A549 (cell line): ENCODE results near the gene SVIL. TPM values are rescaled to one million over a fixed set of nuclear protein-coding genes. Genes with fewer than 3 reads are reported as not detected.

Source experiments
- ATAC-seq, 2 experiments: fragments of 200-7000 bp in 1 of 2; fragments of >200 bp in 1 of 2; cut with Nextera tagmentation in 1 of 2; cut with Tn5 transposase in 1 of 2; 3 replicates each; pipeline versions ENCODE4 v1.8.0 to v1.9.1; 2018 to 2020; ENCODE audit warnings: mild to moderate bottlenecking in 1 of 2, moderate library complexity in 1 of 2
- CTCF ChIA-PET: fragments of 300-600 bp; sonication (Branson Sonifier 250); formaldehyde crosslinking; extraction: SDS; loops from one replicate; lab custom pipeline; 2021; ENCODE audit warnings: antibody characterized with exemption, inconsistent platforms; lab: Yijun Ruan, JAX
- POLR2A ChIA-PET: fragments of 350-600 bp; formaldehyde crosslinking; extraction: SDS; loops from one replicate; lab custom pipeline; 2021; ENCODE audit warnings: antibody characterized with exemption, inconsistent platforms; lab: Yijun Ruan, JAX
- DNase-seq, 2 experiments: peaks; one replicate each; pipeline versions ENCODE4 v3.0.0 to v3.0.0-alpha.2; 2011 to 2016; ENCODE audit warnings: low read depth in 1 of 2, low spot score in 1 of 2
- FAIRE-seq: peaks from 2 replicates; lab custom pipeline; 2011; peaks lifted over from hg19 to GRCh38; lab: Jason Lieb, UNC
- H3K27ac ChIP-seq, 2 experiments: fragments of >200 bp; sonication (Bioruptor Twin); formaldehyde crosslinking; 3 replicates each; pipeline ENCODE4 v1.5.1; 2016 to 2017
- H3K4me1 ChIP-seq: fragments of >200 bp; sonication (Bioruptor Twin); formaldehyde crosslinking; 3 replicates; pipeline ENCODE4 v1.6.1; 2016
- H3K4me2 ChIP-seq: fragments of >200 bp; sonication (Bioruptor Twin); formaldehyde crosslinking; 3 replicates; pipeline ENCODE4 v1.6.1; 2016
- H3K4me3 ChIP-seq: fragments of >200 bp; sonication (Bioruptor Twin); formaldehyde crosslinking; 3 replicates; pipeline ENCODE4 v1.5.1; 2016
- H3K9me3 ChIP-seq: fragments of >200 bp; sonication (Bioruptor Twin); formaldehyde crosslinking; 3 replicates; pipeline ENCODE4 v1.6.1; 2016
- ATOH8 ChIP-seq: fragments of 250-450 bp; sonication (Bioruptor Pico); IDR thresholded peaks from 2 replicates; pipeline ENCODE4 v1.5.0; 2020; ENCODE audit warnings: low read depth, mild to moderate bottlenecking, moderate library complexity
- CHD2 ChIP-seq: fragments of 150-350 bp; IDR thresholded peaks from 2 replicates; pipeline ENCODE4 v1.6.1; 2014; ENCODE audit warnings: low read length; ENCODE audit not compliant: partially characterized antibody
- CHD4 ChIP-seq: fragments of 200-600 bp; sonication (generic); IDR thresholded peaks from 2 replicates; pipeline ENCODE4 v1.6.1; 2016; ENCODE audit warnings: antibody characterized with exemption, mild to moderate bottlenecking, borderline replicate concordance
- CTCF ChIP-seq: fragments of >200 bp; sonication (Bioruptor Twin); formaldehyde crosslinking; IDR thresholded peaks from 3 replicates; pipeline ENCODE4 v1.5.1; 2016
- EHF ChIP-seq: fragments of 250-450 bp; sonication (Bioruptor Pico); IDR thresholded peaks from 2 replicates; pipeline ENCODE4 v1.5.0; 2020; ENCODE audit warnings: mild to moderate bottlenecking
- FOSL2 ChIP-seq, 2 experiments: fragments of 450-650 bp in 1 of 2; fragments of >200 bp in 1 of 2; sonication (Bioruptor Twin) in 1 of 2; formaldehyde crosslinking; IDR thresholded peaks; 2 replicates each; pipeline versions ENCODE4 v1.5.0 to v1.6.1; 2016 to 2020; ENCODE audit warnings: mild to moderate bottlenecking in 1 of 2, moderate library complexity in 1 of 2
- HOXA7 ChIP-seq: fragments of 250-450 bp; sonication (Bioruptor Pico); IDR thresholded peaks from 2 replicates; pipeline ENCODE4 v1.5.0; 2020; ENCODE audit warnings: mild to moderate bottlenecking, moderate library complexity
- HOXB13 ChIP-seq: fragments of 250-450 bp; sonication (Bioruptor Pico); IDR thresholded peaks from 2 replicates; pipeline ENCODE4 v1.5.0; 2020; ENCODE audit warnings: low read depth, mild to moderate bottlenecking, moderate library complexity
- HOXB5 ChIP-seq: fragments of 250-450 bp; sonication (Bioruptor Pico); IDR thresholded peaks from 2 replicates; pipeline ENCODE4 v1.5.0; 2020; ENCODE audit warnings: mild to moderate bottlenecking, moderate library complexity
- JUN ChIP-seq, 2 experiments: fragments of >200 bp; sonication (Bioruptor Twin); formaldehyde crosslinking; IDR thresholded peaks; 2 replicates in 1 of 2; 3 replicates in 1 of 2; pipeline ENCODE4 v1.6.1; 2016 to 2017
- JUNB ChIP-seq: fragments of >200 bp; sonication (Bioruptor Twin); formaldehyde crosslinking; IDR thresholded peaks from 2 replicates; pipeline ENCODE4 v1.6.1; 2016
- MAZ ChIP-seq: fragments of 150-350 bp; IDR thresholded peaks from 2 replicates; pipeline ENCODE4 v1.6.1; 2014; ENCODE audit warnings: antibody characterized with exemption, low read depth, low read length, borderline replicate concordance
- PBX3 ChIP-seq: IDR thresholded peaks from 2 replicates; pipeline ENCODE4 v1.6.1; 2012
- POLR2A ChIP-seq: IDR thresholded peaks from 2 replicates; pipeline ENCODE4 v1.6.1; 2012; ENCODE audit warnings: mild to moderate bottlenecking, low read length
- RAD21 ChIP-seq, 2 experiments: fragments of >200 bp in 1 of 2; sonication (Bioruptor Twin) in 1 of 2; formaldehyde crosslinking in 1 of 2; IDR thresholded peaks in 1 of 2; conservative IDR thresholded peaks in 1 of 2; 2 replicates in 1 of 2; 3 replicates in 1 of 2; pipeline ENCODE4 v1.6.1; 2012 to 2018; ENCODE audit warnings: inconsistent platforms in 1 of 2
- SREBF2 ChIP-seq: fragments of 450-650 bp; IDR thresholded peaks from 2 replicates; pipeline ENCODE4 v1.6.1; 2014; ENCODE audit warnings: mild to moderate bottlenecking, moderate library complexity
- TFCP2L1 ChIP-seq: fragments of 250-450 bp; sonication (Bioruptor Pico); IDR thresholded peaks from 2 replicates; pipeline ENCODE4 v1.5.0; 2021; ENCODE audit warnings: mild to moderate bottlenecking
- ZC3H11A ChIP-seq: fragments of 450-650 bp; IDR thresholded peaks from 2 replicates; pipeline ENCODE4 v1.6.1; 2014; ENCODE audit warnings: antibody characterized with exemption, mild to moderate bottlenecking
- ZFP36 ChIP-seq: fragments of 450-650 bp; IDR thresholded peaks from 2 replicates; pipeline ENCODE4 v1.6.1; 2014; ENCODE audit warnings: borderline replicate concordance; ENCODE audit not compliant: partially characterized antibody
- ZSCAN20 ChIP-seq: fragments of 250-450 bp; sonication (Bioruptor Pico); IDR thresholded peaks from 2 replicates; pipeline ENCODE4 v1.8.0; 2022; ENCODE audit warnings: mild to moderate bottlenecking, moderate library complexity
- WGBS: methylation state at CpG from one replicate; pipeline ENCODE4 v1.1.6; 2017; ENCODE audit errors: missing lambda C conversion rate; 5-methylcytosine and 5-hydroxymethylcytosine counted together
- polyA plus RNA-seq, 4 experiments: library from polyadenylated mRNA; depleted of rRNA in 3 of 4; stranded (reverse); fragments of >200 nt; fragmentation: RNase III in 1 of 4; extraction: RNeasy Plus Mini Kit Qiagen cat#74134 plus additional on column Dnase treatment in 1 of 4; gene quantifications; 2 replicates in 3 of 4; 3 replicates in 1 of 4; pipeline ENCODE4 v1.2.3, GENCODE V29; 2011 to 2017

SVIL gene
- polyA plus RNA-seq, 2 of the 4 experiments (the other 2 are of a cell fraction): 12.0 to 20.4 TPM

- ATAC-seq (0 out of 6 replicates have a peak, but pooled peaks of 1 of the 2 experiments have one; percentile 23), DNase-seq (no peak)
- POLR2A ChIA-PET: no interaction called here
- H3K4me3 ChIP-seq: no peak overlapping the region
- TF ChIP-seq MAZ (no peak), EHF (no peak)
- TF ChIP-seq, all 56 proteins: peak for 0
- no peak for FAIRE-seq
- Histone ChIP-seq H3K4me2 (no peak overlapping the region), H3K9me3 (no peaks in the 10 kb centered on the region), H3K4me1 (no peaks in the 10 kb centered on the region), H3K27ac (no peak overlapping the region)
- 92% methylated on average over 12 of the region's 12 CpGs for WGBS
- CTCF ChIA-PET: interaction anchor here (0.6 to 4.3 kb wide), 7 partner anchors 17 to 670 kb away, joined by 3 to 17 read pairs (median 4); no protein-coding TSS in a partner anchor
Measured at GRCh38 chr10:29479081-29479925, 155.5 kb downstream of the SVIL start.

GRCh38 chr10:29473406-29474100 is 161.2 kb downstream of the SVIL start:
- no peaks in the 10 kb centered on the region for H3K9me3 ChIP-seq
- DNase-seq (no peak), FAIRE-seq (no peak), ATAC-seq (no peak)
- no peak overlapping the region for H3K4me3 ChIP-seq
- no peak for TF ChIP-seq HOXB5 (CRISPR knock-in tag)
- no peak for TF ChIP-seq CHD4
- TF ChIP-seq CTCF: no peak
- no peak for TF ChIP-seq CHD2
- TF ChIP-seq ATOH8 (CRISPR knock-in tag): no peak
- TF ChIP-seq HOXB13 (CRISPR knock-in tag): no peak
- TF ChIP-seq PBX3: no peak
- no peak for TF ChIP-seq FOSL2 (IDR thresholded peaks at IDR 0.05)
- no peak for TF ChIP-seq FOSL2 (CRISPR knock-in tag; IDR thresholded peaks at IDR 0.05)
- TF ChIP-seq ZC3H11A: no peak
- TF ChIP-seq TFCP2L1 (CRISPR knock-in tag): no peak
- no peak for TF ChIP-seq HOXA7
- no peak for TF ChIP-seq RAD21 (conservative IDR thresholded peaks at IDR 0.05 in 1 of 2, IDR thresholded peaks at IDR 0.05 in 1 of 2)
- TF ChIP-seq ZSCAN20 (CRISPR knock-in tag): no peak
- TF ChIP-seq JUNB: no peak
- no peak for TF ChIP-seq JUN (IDR thresholded peaks at IDR 0.05)
- TF ChIP-seq POLR2A: no peak
- no peak for TF ChIP-seq ZFP36
- no peak for TF ChIP-seq SREBF2
- POLR2A ChIA-PET: no interaction called here
- H3K27ac ChIP-seq: no peak overlapping the region
- CTCF ChIA-PET: interaction anchor here (1.4 kb wide), 1 partner anchor 845 kb away, joined by 4 read pairs; no protein-coding TSS in a partner anchor
- H3K4me1 ChIP-seq: peaks cover 20% of the 10 kb centered on the region
- 88% methylated on average over 19 of the region's 19 CpGs for WGBS
- no peak overlapping the region for H3K4me2 ChIP-seq
